Forelimb muscle (tissue), 1 donor: ENCODE results near the gene SDR9C7. TPM values are rescaled to one million over a fixed set of nuclear protein-coding genes. Genes with fewer than 3 reads are reported as not detected.
"Not testable (repeated sequence)": the region's sequence is repeated elsewhere in the genome, so short reads cannot be mapped to it uniquely, and the experiment has no call there.

Experiments
- DNase-seq: peaks from one replicate; pipeline ENCODE4 v3.0.0-alpha.2; 2013; ENCODE audit warnings: low read depth
- polyA plus RNA-seq: library from polyadenylated mRNA; unstranded; fragments of 120-200 nt; gene quantifications from one replicate; pipeline ENCODE4 v1.2.1, GENCODE V29; 2013; ENCODE audit not compliant: insufficient read length

Gene SDR9C7
- polyA plus RNA-seq = 0.46 TPM

DNA sequence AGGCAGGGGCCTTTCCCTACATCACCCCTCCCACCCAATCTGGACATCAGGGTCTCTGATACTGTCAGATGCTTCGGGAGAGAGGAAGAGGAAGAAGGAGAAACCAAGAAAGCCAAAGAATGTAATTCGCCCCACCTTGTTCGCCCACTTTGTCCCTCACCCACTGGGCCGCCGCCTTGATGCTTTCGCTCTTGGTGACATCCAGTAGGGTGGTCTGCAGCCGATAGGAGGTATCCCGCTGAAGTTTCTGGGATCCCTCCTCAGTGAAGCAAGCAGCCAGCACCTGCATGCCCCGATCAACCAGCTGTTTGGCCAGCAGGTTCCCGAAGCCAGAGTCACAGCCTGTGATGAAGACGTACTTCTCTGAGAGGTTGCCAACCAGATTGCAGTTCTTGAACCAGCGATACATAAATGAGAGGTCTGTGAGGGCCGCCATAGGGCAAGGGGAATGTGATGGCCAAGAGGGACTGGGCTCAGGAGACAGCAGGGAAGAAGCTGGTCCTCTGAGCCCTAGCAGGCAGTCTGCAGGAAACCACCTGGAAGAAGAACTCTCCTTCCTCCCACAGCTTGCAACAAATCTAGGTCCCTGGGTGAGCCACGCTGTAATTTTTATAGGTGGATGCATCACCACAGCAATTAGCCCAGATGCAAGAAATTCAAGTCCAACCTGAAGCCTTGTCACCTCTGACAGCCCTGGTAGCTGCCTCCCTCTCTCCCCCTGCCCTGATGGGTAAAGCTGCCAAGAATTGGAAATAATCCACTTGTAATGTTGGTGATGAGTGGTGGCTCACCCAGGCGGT lies at the start of gene SDR9C7:
Gene SDR9C7, minus strand, starts transcription at position 583 of the 800 bp plus-strand sequence. Its CDS starts 147 bp downstream, at position 436.
- no peak for DNase-seq

DNA sequence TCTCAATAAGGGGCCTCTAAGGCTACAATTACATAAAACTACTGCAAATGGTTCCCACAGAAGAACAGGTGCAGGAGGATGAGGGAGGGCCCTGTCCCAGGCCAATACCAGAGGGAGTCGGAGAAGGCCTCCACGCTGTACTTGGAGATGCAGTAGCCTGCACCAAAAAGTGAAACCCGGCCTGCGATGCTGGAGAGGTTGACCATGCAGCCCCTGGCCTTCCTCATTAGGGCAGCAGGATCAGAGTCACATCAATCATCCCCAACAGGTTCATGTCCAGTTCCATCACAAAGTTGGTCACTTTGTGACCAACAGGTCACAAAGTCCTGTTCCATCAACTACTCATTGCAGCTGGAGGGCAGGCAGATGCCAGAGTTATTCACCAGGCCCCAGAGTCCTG lies 49.2 kb upstream of the SDR9C7 start:
- DNase-seq = no peak

DNA sequence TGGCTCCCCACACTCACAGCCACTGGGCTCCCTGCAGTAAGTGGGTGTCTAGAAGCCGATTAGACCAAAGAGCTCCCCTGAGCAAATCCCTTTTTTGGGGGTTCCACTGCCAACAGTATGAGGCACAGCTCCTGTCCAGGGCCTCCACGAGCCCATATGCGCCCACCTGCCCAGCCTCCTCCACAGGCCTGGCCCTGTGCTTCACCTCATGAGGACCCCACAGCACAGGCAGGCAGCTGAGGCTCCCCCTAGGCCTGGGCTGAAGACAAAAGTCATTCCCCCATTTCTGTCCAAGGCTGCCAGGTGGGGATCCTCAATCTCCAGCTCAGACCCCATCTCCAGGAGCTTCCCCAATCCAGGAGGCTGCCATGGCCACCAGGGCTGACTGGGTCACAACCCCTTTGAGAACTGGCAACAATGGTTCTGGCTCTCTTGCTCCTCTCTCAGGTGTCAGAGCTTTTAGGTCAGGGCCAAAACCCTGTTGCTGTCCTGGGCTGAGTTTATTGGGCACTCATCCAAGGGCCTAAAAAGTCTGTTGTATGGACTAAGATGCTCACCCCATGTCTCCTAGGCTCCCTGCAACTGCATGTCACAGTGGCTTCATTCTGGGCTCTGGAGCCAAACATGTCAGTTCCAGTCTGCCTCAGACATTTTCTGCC lies 48.5 kb upstream of the SDR9C7 start:
- not testable (repeated sequence) for DNase-seq

- DNase-seq = no peak
Measured at GRCh38 chr12:56980941-56981530, 46.8 kb upstream of the SDR9C7 start.

DNA sequence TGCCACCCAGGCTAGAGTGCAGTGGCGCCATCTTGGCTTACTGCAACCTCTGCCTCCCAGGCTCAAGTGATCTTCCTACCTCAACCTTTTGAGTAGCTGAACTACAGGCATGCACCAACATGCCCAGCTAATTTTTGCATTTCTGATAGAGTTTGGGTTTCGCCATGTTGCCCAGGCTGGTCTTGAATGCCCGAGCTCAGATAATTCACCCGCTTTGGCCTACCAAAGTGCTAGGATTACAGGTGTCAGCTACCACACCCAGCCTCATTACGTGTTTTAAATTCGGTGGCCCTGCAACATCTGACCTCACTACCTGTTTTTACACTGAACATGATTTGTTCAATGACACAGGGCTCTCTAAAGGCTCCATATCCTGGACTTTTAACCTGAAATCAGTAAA lies 46.1 kb upstream of the SDR9C7 start:
- no peak for DNase-seq

DNA sequence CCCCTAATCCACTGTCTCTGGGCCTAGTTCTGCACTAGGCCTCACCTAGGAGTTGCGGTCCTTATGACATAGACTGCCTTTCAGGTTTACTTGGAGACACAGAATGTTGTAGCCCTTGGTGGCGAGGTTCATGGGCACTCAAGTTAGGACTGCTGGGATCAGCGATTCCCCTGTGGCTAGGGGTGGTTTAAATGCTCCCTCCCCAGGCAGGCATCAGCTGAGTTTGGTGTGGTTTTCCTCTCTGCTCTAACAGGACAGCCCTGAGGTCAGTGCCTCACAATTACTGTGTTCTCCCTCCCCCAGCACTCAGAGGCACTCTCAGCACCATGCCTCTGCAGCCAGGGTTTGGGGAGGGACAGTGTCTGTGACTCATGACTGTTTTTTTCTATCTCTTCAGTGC lies 45.4 kb upstream of the SDR9C7 start:
- no peak for DNase-seq

DNA sequence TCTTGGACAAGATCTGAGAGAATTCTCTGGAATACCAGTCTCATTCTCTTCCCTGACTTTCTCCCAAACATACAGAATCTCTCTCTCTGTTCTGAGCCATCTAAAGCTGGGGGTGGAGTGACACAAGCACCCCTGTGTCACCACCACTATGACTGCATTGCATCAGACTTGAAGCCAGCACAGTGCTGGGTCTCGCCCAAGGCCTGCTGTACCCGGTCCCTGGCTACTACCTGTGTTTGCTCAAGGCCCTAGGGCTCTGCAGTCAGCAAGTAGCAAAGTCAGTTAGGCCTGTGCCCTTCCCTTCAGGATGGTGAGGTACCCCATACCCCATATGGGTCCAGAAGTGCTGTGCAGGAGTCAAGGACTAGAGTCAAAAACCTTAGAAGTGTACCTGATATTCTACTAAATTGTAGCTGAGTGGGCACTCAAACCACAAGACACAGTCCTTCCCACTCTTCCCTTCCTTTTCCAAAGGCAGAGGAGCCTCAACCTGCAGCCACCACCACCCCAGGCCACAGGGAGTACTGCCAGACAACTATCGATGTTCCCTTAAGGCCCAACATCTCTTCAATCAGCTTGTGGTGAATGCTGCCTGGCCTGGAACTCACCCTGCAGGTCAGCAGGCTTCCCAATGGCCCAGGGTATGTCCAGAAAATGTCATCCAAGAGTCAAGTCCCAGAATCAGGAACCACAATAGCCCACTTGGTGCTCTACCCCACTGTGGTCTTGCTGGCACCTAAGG lies 44.4 kb upstream of the SDR9C7 start:
- no peak for DNase-seq

- not testable (repeated sequence) for DNase-seq
Measured at GRCh38 chr12:56977361-56977760, 43.2 kb upstream of the SDR9C7 start.

DNA sequence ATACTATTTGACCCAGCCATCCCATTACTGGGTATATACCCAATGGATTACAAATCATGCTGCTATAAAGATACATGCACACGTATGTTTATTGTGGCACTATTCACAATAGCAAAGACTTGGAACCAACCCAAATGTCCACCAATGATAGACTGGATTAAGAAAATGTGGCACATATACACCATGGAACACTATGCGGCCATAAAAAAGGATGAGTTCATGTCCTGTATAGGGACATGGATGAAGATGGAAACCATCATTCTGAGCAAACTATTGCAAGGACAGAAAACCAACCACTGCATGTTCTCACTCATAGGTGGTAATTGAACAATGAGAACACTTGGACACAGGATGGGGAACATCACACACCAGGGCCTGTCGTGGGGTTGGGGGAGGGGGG lies 40.0 kb upstream of the SDR9C7 start:
- not testable (repeated sequence) for DNase-seq

- DNase-seq = not testable (repeated sequence)
Measured at GRCh38 chr12:56968910-56969309, 34.7 kb upstream of the SDR9C7 start.

GRCh38 chr12:56965997-56966642 lies 31.9 kb upstream of the SDR9C7 start:
- DNase-seq = not testable (repeated sequence)

DNA sequence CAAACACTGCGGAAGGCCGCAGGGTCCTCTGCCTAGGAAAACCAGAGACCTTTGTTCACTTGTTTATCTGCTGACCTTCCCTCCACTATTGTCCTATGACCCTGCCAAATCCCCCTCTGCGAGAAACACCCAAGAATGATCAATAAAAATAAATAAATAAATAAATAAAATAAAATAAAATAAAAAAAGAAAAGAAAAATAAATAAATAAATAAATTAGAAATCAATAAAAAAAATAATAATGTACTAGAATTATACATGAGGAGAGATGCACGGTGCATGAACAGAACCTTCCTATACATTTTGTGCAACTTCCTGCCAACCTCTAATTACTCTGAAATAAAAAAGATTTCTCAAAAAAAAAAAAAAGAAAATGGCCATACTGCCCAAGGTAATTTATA lies 30.9 kb upstream of the SDR9C7 start:
- DNase-seq = not testable (repeated sequence)

DNA sequence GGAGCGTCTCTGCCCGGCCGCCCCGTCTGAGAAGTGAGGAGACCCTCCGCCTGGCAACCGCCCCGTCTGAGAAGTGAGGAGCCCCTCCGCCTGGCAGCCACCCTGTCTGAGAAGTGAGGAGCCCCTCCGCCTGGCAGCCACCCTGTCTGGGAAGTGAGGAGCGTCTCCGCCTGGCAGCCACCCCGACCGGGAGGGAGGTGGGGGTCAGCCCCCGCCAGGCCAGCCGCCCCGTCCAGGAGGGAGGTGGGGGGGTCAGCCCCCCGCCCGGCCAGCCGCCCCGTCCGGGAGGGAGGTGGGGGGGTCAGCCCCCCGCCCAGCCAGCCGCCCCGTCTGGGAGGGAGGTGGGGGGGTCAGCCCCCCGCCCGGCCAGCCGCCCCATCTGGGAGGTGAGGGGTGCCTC lies 29.3 kb upstream of the SDR9C7 start:
- DNase-seq = not testable (repeated sequence)

DNA sequence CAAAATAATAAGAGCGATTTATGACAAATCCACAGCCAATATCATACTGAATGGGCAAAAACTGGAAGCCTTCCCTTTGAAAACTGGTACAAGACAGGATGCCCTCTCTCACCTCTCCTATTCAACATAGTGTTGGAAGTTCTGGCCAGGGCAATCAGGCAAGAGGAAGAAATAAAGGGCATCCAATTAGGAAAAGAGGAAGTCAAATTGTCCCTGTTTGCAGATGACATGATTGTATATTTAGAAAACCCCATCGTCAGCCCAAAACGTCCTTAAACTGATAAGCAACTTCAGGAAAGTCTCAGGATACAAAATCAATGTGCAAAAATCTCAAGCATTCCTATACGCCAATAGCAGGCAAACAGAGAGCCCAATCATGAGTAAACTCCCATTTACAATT lies 28.0 kb upstream of the SDR9C7 start:
- not testable (repeated sequence) for DNase-seq

DNA sequence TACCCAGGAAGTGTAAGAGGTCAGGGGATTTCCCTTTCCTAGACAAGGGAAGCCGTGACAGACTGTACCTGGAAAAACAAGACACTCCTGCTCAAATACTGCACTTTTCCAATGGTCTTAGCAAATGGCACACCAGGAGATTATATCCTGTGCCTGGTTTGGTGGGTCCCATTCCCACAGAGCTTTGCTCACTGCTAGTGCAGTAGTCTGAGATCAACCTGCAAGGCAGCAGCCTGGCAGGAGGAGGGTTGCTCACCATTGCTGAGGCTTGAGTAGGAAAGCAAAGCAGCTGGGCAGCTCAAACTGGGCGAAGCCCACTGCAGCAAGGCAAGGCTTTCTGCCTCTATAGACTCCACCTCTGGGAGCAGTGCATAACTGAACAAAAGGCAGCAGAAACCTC lies 24.2 kb upstream of the SDR9C7 start:
- no peak for DNase-seq

- no peak for DNase-seq
Measured at GRCh38 chr12:56957229-56958052, 23.2 kb upstream of the SDR9C7 start, which contains the start of gene RDH16. TSS of gene RDH16 (minus strand) at chr12:56957608. CDS start at chr12:56957462, 146 bp downstream.

DNA sequence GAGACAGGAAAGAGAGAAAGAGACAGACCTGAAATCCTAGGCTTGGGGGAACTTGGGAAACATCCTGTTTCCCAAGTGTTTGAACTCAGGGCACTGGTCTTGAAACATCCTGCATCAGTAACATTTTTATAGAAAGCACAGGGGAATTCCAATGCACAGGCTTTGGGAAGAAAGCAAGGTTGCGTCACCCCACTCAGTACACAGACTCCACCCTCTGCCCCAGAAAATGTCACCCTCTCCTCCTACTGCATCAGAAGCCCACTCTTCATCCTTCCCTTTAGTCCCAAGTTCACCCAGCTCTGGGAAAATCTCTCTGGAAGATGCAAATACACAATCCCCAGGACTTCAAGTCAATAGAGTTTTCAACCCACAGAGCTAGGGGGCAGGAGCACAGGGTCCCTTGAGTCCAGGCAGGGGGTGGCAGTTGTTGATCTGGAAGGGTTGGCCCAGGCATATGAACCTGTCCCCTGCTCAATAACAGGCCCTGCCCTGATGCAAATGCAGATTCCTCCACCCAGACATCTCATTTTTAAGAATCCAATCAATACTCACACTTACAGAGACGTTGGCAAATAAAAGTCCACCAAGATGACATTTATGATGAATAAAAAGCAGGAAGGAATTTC lies 21.5 kb upstream of the SDR9C7 start:
- no peak for DNase-seq

DNA sequence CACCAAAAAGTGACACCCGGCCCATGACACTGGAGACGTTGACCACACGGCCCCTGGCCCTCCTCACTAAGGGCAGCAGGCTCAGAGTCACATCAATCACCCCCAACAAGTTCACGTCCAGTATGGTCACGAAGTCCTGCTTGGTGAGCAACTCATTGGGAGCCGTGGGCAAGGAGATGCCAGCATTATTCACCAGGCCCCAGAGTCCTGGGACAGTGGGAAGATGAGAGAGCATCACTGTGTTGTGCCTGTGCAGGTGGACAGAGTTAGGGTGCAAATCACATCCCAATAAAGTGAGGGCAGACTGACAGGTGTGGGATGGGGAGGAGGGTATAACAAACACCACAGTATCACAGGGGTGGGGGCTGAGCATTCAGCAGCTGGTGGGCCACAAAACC lies 20.7 kb upstream of the SDR9C7 start:
- no peak for DNase-seq

DNA sequence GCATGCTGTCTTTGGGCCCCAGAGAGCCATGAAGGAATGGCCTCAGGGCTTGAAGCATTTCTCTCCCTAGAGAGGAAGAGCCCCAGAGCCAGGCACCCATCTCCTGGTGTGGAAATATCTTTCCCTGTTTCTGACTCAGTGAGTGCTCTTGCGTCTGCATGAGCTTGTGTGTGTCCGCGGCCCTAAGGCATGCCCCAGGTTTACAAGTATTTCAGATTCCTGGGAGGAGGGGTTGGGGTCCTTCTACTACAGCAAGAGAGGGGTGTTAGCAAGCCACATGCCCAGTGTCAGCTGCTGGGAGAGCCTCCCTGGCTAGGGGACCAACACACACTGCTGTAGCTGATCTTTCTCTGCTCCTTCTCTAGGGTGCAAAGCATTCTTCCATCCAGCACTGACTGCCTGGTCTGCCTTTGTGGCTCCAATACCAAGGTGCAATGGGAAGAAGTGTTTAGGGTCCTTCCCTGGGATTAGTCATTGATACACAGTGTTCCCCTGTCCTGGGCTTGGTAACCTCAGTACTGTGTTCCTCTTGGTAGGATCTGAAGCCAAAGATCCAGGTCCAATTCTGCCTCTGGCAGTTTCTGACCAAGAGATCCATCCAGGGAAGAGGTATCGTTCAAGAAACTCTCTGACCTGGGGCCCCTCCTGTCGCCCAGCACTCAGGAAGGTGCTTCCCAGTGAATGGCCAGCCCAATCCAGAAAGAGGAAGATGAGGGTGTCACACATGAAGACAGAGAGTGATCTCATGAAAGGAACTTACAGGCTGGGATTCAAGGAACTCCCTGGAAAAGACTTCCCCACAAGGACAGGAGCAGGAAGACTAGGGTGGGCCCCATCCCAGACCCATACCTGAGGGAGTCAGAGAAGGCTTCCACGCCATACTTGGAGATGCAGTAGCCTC lies 20.1 kb upstream of the SDR9C7 start:
- DNase-seq = no peak
